Measurements from ENCODE around the gene SLC16A8.

The SLC16A8 gene, protein sequence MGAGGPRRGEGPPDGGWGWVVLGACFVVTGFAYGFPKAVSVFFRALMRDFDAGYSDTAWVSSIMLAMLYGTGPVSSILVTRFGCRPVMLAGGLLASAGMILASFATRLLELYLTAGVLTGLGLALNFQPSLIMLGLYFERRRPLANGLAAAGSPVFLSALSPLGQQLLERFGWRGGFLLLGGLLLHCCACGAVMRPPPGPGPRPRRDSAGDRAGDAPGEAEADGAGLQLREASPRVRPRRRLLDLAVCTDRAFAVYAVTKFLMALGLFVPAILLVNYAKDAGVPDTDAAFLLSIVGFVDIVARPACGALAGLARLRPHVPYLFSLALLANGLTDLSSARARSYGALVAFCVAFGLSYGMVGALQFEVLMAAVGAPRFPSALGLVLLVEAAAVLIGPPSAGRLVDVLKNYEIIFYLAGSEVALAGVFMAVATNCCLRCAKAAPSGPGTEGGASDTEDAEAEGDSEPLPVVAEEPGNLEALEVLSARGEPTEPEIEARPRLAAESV

DNA sequence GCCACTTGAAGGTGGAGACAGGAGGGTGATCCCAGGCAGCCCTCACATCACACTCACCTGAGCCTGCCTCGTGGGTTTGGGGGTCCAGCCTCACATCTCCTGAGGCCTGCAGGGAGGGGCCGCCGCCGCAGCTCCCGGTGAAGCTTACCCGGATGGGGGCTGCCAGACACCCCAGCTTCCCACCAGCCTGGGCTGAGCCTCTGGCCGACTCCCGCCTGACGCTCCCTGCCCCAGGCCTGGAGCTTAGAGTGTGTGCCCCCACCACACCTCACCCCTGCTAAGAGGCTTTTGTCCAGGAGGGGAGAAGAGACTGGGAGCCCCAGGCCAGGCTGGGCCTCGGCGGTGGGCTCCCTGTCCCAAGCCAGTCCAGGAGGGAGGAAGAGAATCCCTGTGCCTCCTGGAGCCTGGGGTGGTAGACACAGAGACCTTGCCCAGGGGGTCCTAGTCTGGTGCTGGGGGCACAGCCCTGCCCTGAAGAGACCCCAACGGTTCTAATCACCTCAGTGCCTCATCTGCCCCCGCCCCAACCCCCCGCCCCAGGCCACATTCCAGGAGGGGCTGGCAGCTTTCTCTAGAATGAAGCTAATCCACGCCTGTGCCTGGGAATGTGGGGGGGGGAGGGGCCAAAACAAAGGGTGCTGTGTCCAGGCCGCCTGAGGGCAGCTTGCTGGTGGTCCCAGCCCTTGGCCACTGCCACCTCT lies at the start of gene SLC16A8:
Gene SLC16A8, minus strand, starts transcription at position 254 of the 701 bp plus-strand sequence. CDS start 1,311 bp downstream, outside the sequence.
- Histone ChIP-seq H3K27ac (ENCODE audit: low read length) (no peak within 1 kb of the TSS), H3K9me3 (replicated peaks; ENCODE audit: insufficient read depth, low read length) (no peaks in the 10 kb centered on the region), H3F3A (ENCODE audit: insufficient read depth, low read length) (no peaks in the 10 kb centered on the region), H3K9ac (ENCODE audit: low read length) (no peak within 1 kb of the TSS), H3K4me3 (ENCODE audit: low read length) (no peak within 1 kb of the TSS), H3K36me3 (replicated peaks; ENCODE audit: insufficient read depth, low read length) (no peaks in the 10 kb centered on the region), H3K4me1 (ENCODE audit: low read length) (no peaks in the 10 kb centered on the region), H2AFZ (ENCODE audit: low read length) (no peak within 1 kb of the TSS), H4K20me1 (ENCODE audit: insufficient read depth, low read length) (no peaks in the 10 kb centered on the region), H3K79me2 (ENCODE audit: low read length) (no peaks in the 10 kb centered on the region), H3K4me2 (ENCODE audit: low read depth, low read length) (no peak within 1 kb of the TSS), H3K27me3 (replicated peaks; ENCODE audit: insufficient read depth, low read length) (no peaks in the 10 kb centered on the region; the same call in 1 of the 2 replicates), H3K9me2 (replicated peaks; ENCODE audit: insufficient read depth, low read length) (no peaks in the 10 kb centered on the region)
- no peak for DNase-seq
- TF ChIP-seq EZH2 (optimal IDR thresholded peaks at IDR 0.05; ENCODE audit: low read depth, low read length) (no peak), EZH2phosphoT487 (IDR thresholded peaks at IDR 0.05; ENCODE audit: low read length) (no peak)
- TF ChIP-seq, protein P1, sequence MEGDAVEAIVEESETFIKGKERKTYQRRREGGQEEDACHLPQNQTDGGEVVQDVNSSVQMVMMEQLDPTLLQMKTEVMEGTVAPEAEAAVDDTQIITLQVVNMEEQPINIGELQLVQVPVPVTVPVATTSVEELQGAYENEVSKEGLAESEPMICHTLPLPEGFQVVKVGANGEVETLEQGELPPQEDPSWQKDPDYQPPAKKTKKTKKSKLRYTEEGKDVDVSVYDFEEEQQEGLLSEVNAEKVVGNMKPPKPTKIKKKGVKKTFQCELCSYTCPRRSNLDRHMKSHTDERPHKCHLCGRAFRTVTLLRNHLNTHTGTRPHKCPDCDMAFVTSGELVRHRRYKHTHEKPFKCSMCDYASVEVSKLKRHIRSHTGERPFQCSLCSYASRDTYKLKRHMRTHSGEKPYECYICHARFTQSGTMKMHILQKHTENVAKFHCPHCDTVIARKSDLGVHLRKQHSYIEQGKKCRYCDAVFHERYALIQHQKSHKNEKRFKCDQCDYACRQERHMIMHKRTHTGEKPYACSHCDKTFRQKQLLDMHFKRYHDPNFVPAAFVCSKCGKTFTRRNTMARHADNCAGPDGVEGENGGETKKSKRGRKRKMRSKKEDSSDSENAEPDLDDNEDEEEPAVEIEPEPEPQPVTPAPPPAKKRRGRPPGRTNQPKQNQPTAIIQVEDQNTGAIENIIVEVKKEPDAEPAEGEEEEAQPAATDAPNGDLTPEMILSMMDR (IDR thresholded peaks at IDR 0.05; ENCODE audit: low read length): no peak

DNA sequence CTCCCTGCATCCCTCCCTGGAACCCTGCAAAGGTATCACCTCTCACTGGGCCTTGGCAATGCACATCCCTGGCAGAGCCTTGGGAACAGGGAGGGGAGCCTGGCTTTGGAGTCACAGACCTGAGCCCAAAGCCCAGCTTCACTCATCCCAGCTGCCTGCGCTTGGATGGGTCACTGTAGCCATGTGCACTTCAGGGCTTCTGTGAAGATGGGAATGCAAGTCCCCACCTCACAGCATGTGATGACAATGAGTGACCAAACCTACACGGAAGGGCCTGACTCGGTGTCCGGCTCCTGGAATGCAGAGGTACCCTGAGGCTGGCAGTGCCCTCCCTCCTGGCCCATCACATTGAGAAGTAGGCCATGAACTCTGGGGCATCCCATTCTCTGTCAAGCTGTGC lies 49.3 kb upstream of the SLC16A8 start:
- no peak overlapping the region for H3K27ac ChIP-seq (ENCODE audit: low read length)
- no peaks in the 10 kb centered on the region for H3K36me3 ChIP-seq (replicated peaks; ENCODE audit: insufficient read depth, low read length)
- H2AFZ ChIP-seq (ENCODE audit: low read length): no peak overlapping the region
- no peaks in the 10 kb centered on the region for H3K9me3 ChIP-seq (replicated peaks; ENCODE audit: insufficient read depth, low read length)
- no peaks in the 10 kb centered on the region for H4K20me1 ChIP-seq (ENCODE audit: insufficient read depth, low read length)
- H3K9ac ChIP-seq (ENCODE audit: low read length): no peak overlapping the region
- H3K4me1 ChIP-seq (ENCODE audit: low read length): no peaks in the 10 kb centered on the region
- H3F3A ChIP-seq (ENCODE audit: insufficient read depth, low read length): no peaks in the 10 kb centered on the region
- no peaks in the 10 kb centered on the region for H3K79me2 ChIP-seq (ENCODE audit: low read length)
- H3K4me2 ChIP-seq (ENCODE audit: low read depth, low read length): no peak overlapping the region
- no peaks in the 10 kb centered on the region for H3K27me3 ChIP-seq (replicated peaks; ENCODE audit: insufficient read depth, low read length)
- no peaks in the 10 kb centered on the region for H3K9me2 ChIP-seq (replicated peaks; ENCODE audit: insufficient read depth, low read length)
- H3K4me3 ChIP-seq (ENCODE audit: low read length): no peak overlapping the region
- TF ChIP-seq EZH2 (optimal IDR thresholded peaks at IDR 0.05; ENCODE audit: low read depth, low read length) (no peak), EZH2phosphoT487 (IDR thresholded peaks at IDR 0.05; ENCODE audit: low read length) (no peak)
- TF ChIP-seq, protein P1 (IDR thresholded peaks at IDR 0.05; ENCODE audit: low read length): no peak
- DNase-seq: no peak

DNA sequence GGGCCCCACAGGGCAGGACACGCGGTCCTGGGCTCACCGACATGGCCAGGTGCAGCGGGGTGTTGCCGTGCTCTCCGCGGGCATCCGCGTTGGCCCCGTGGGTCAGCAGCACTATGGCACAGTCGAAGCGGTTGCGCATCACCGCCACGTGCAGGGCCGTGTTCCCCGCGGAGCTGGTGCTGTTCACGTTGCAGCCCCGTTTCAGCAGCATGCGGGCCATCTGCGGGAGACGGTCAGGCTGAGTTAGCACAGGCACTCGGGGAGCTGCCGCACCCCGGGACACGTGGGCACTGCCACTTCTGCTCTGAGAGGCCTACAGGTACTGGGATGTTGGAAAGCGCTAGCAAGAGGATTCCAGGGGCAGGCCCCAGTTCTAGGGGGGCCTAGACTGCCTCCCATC lies 48.8 kb upstream of the SLC16A8 start:
- no peaks in the 10 kb centered on the region for H3K79me2 ChIP-seq (ENCODE audit: low read length)
- H3K9me2 ChIP-seq (replicated peaks; ENCODE audit: insufficient read depth, low read length): no peaks in the 10 kb centered on the region
- TF ChIP-seq EZH2 (optimal IDR thresholded peaks at IDR 0.05; ENCODE audit: low read depth, low read length) (no peak), EZH2phosphoT487 (IDR thresholded peaks at IDR 0.05; ENCODE audit: low read length) (no peak)
- TF ChIP-seq, protein P1 (IDR thresholded peaks at IDR 0.05; ENCODE audit: low read length): no peak
- H4K20me1 ChIP-seq (ENCODE audit: insufficient read depth, low read length): no peaks in the 10 kb centered on the region
- no peaks in the 10 kb centered on the region for H3K9me3 ChIP-seq (replicated peaks; ENCODE audit: insufficient read depth, low read length)
- no peaks in the 10 kb centered on the region for H3K4me1 ChIP-seq (ENCODE audit: low read length)
- no peak overlapping the region for H3K4me3 ChIP-seq (ENCODE audit: low read length)
- H3F3A ChIP-seq (ENCODE audit: insufficient read depth, low read length): no peaks in the 10 kb centered on the region
- no peak overlapping the region for H3K4me2 ChIP-seq (ENCODE audit: low read depth, low read length)
- H3K9ac ChIP-seq (ENCODE audit: low read length): no peak overlapping the region
- no peak overlapping the region for H3K27ac ChIP-seq (ENCODE audit: low read length)
- H3K36me3 ChIP-seq (replicated peaks; ENCODE audit: insufficient read depth, low read length): no peaks in the 10 kb centered on the region
- H2AFZ ChIP-seq (ENCODE audit: low read length): no peak overlapping the region
- no peak for DNase-seq
- H3K27me3 ChIP-seq (replicated peaks; ENCODE audit: insufficient read depth, low read length): no peaks in the 10 kb centered on the region
